Measurements from ENCODE around the gene KCNK6. TPM values are rescaled to one million over a fixed set of nuclear protein-coding genes. Genes with fewer than 3 reads are reported as not detected.

KCNK6 gene
- total and polyA plus RNA-seq, 2 of the 8 experiments (the other 6 are each of a cell fraction or from before 2014, with no cell fraction given) = 10.6 to 13.3 TPM

DNA sequence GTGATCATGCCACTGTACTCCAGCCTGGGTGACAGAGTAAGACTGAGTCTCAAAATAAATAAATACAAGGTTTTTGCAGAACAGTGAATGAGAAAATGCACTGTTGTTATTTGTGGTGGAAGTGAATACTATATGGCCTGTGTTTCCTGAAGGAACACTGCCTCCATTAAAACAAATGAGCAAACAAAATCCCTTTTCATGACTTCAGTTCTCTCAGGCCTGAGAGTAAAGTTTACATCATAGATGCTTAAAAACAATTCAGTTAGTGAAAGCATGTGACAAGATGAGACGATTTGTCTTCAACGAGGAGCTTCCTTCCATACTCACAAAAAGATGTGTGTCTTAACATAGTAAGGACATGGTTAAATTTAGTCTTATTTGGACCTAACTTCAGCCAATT, 40.9 kb upstream of the KCNK6 start:
- no peaks in the 10 kb centered on the region; a peak in 1 of 7 replicates for H3K4me1 ChIP-seq (replicated peaks in 1 of 4; ENCODE audit: control insufficient read depth in 3 of 4, insufficient read depth in 4 of 4, low read length in 3 of 4)
- no peak overlapping the region for H3K18ac ChIP-seq (ENCODE audit: extremely low read depth, low read length)
- H4K91ac ChIP-seq (replicated peaks; ENCODE audit: insufficient read length, low read length) = no peak overlapping the region
- H2AFZ ChIP-seq (ENCODE audit: low read length) = no peak overlapping the region
- no peaks in the 10 kb centered on the region for H3K9me3 ChIP-seq (ENCODE audit: insufficient read depth in 2 of 2, low read depth in 1 of 2, low read length in 1 of 2)
- no peak overlapping the region for H2BK120ac ChIP-seq (replicated peaks; ENCODE audit: low read depth, low read length)
- H3K4ac ChIP-seq (replicated peaks; ENCODE audit: insufficient read length, low read depth, low read length) = no peak overlapping the region
- no peak overlapping the region for H3K4me2 ChIP-seq (ENCODE audit: insufficient read depth in 1 of 2, low read depth in 2 of 2, low read length in 2 of 2)
- H2BK15ac ChIP-seq (ENCODE audit: low read length) = no peak overlapping the region
- H3K36me3 ChIP-seq (ENCODE audit: control insufficient read depth in 2 of 4, insufficient read depth in 4 of 4, low read length in 3 of 4) = peaks cover 0 to 5% (median 3%) of the 10 kb centered on the region in 4 experiments; a peak in 4 of 8 replicates
- CTCF ChIA-PET (ENCODE audit: partially characterized antibody) = interaction anchor here (1.2 to 1.5 kb wide), 2 partner anchors 10 to 12 kb away, joined by 4 read pairs; no protein-coding TSS in a partner anchor
- no peak overlapping the region for H2BK5ac ChIP-seq (ENCODE audit: low read depth, low read length)
- H2BK12ac ChIP-seq (ENCODE audit: low read depth, low read length) = no peak overlapping the region
- POLR2A ChIA-PET (ENCODE audit: partially characterized antibody) = interaction anchor here (1.5 to 3.3 kb wide), 3 partner anchors 14 to 109 kb away, joined by 3 to 12 read pairs (median 6); partner anchors contain the start of genes GGN and SPINT2
- no peak overlapping the region; the same call in 1 of the 2 replicates for H4K8ac ChIP-seq (ENCODE audit: extremely low read depth, insufficient read depth, low read length)
- no peak overlapping the region for H4K5ac ChIP-seq (ENCODE audit: insufficient read length, low read depth, low read length)
- H3K4me3 ChIP-seq (ENCODE audit: extremely low read depth in 1 of 4, insufficient read depth in 2 of 4, low read depth in 3 of 4, low read length in 4 of 4) = no peak overlapping the region
- no peak overlapping the region for H2AK5ac ChIP-seq (ENCODE audit: low read depth, low read length)
- no peak overlapping the region for H3K56ac ChIP-seq (replicated peaks; ENCODE audit: insufficient read length, low read depth, low read length)
- H3K9ac ChIP-seq (replicated peaks in 1 of 4; ENCODE audit: extremely low read depth in 1 of 4, low read depth in 3 of 4, low read length in 3 of 4) = no peak overlapping the region
- no peak overlapping the region for H2BK20ac ChIP-seq (ENCODE audit: low read length)
- H4K20me1 ChIP-seq (replicated peaks in 1 of 2; ENCODE audit: control insufficient read depth in 1 of 2, insufficient read depth in 2 of 2, low read length in 2 of 2) = peaks cover 22 to 33% of the 10 kb centered on the region in 2 experiments
- peaks cover 8 to 89% of the 10 kb centered on the region in 2 experiments for H3K79me2 ChIP-seq (ENCODE audit: control insufficient read depth in 1 of 2, insufficient read depth in 2 of 2, low read length in 2 of 2)
- H3K27ac ChIP-seq (ENCODE audit: low read depth, low read length) = no peak overlapping the region
- H3K27me3 ChIP-seq (replicated peaks in 1 of 4; ENCODE audit: control insufficient read depth in 3 of 4, extremely low read depth in 1 of 4, insufficient read depth in 3 of 4, low read length in 3 of 4) = no peaks in the 10 kb centered on the region
- DNase-seq (ENCODE audit: low read depth in 1 of 2, low spot score in 2 of 2) (no peak), FAIRE-seq (no peak)
- no peaks in the 10 kb centered on the region for H3K23me2 ChIP-seq (ENCODE audit: low read depth, low read length)
- no peak overlapping the region for H3K14ac ChIP-seq (ENCODE audit: insufficient read length)
- 83% methylated on average over 2 of the region's 2 CpGs; no CpG with 5 or more reads in 1 of the 2 experiments for WGBS, 2 experiments (ENCODE audit: extremely low coverage in 1 of 2, insufficient coverage in 1 of 2, insufficient read length in 1 of 2, insufficient replicate concordance in 2 of 2, low coverage in 1 of 2, low lambda C conversion rate in 2 of 2, missing lambda C conversion rate in 1 of 2)
- H3K23ac ChIP-seq (ENCODE audit: insufficient read length) = no peak overlapping the region
- peaks cover 24% of the 10 kb centered on the region for H3K79me1 ChIP-seq (ENCODE audit: low read depth, low read length)
- TF ChIP-seq KDM1A (IDR thresholded peaks at IDR 0.05; ENCODE audit: borderline replicate concordance, low read length) (no peak), CBX5 (IDR thresholded peaks at IDR 0.05; ENCODE audit: low read depth, low read length) (no peak), MAFK (IDR thresholded peaks at IDR 0.05; ENCODE audit: low read depth, low read length) (no peak), SIN3A (conservative IDR thresholded peaks at IDR 0.05 in 1 of 2, IDR thresholded peaks at IDR 0.05 in 1 of 2; ENCODE audit: low read depth in 1 of 2, low read length in 2 of 2) (no peak), TAF1 (IDR thresholded peaks at IDR 0.05; ENCODE audit: low read depth, low read length) (no peak), CHD1 (IDR thresholded peaks at IDR 0.05; ENCODE audit: low read depth, low read length) (no peak), HDAC6 (IDR thresholded peaks at IDR 0.05; ENCODE audit: low read depth, low read length) (no peak), EGR1 (IDR thresholded peaks at IDR 0.05; ENCODE audit: borderline replicate concordance, low read depth, low read length) (no peak)
- TF ChIP-seq, protein P1, sequence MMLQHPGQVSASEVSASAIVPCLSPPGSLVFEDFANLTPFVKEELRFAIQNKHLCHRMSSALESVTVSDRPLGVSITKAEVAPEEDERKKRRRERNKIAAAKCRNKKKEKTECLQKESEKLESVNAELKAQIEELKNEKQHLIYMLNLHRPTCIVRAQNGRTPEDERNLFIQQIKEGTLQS (IDR thresholded peaks at IDR 0.05; ENCODE audit: insufficient read depth, low read depth, low read length) = no peak
- TF ChIP-seq, protein P2, sequence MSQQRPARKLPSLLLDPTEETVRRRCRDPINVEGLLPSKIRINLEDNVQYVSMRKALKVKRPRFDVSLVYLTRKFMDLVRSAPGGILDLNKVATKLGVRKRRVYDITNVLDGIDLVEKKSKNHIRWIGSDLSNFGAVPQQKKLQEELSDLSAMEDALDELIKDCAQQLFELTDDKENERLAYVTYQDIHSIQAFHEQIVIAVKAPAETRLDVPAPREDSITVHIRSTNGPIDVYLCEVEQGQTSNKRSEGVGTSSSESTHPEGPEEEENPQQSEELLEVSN (IDR thresholded peaks at IDR 0.05) = no peak
- TF ChIP-seq, protein P3, sequence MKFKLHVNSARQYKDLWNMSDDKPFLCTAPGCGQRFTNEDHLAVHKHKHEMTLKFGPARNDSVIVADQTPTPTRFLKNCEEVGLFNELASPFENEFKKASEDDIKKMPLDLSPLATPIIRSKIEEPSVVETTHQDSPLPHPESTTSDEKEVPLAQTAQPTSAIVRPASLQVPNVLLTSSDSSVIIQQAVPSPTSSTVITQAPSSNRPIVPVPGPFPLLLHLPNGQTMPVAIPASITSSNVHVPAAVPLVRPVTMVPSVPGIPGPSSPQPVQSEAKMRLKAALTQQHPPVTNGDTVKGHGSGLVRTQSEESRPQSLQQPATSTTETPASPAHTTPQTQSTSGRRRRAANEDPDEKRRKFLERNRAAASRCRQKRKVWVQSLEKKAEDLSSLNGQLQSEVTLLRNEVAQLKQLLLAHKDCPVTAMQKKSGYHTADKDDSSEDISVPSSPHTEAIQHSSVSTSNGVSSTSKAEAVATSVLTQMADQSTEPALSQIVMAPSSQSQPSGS (IDR thresholded peaks at IDR 0.05; ENCODE audit: low read length) = no peak

Data from H1 (cell line).